Erythroblast (primary cell): Measurements from ENCODE around the gene RASA3.

ENCODE experiments used
- GATA1 ChIP-seq: IDR thresholded peaks from 2 replicates; pipeline ENCODE4 v1.6.1; 2011; ENCODE audit warnings: low read depth, mild to moderate bottlenecking, control low read depth, low read length, moderate library complexity
- POLR2A ChIP-seq: IDR thresholded peaks from 2 replicates; pipeline ENCODE4 v1.6.1; 2011; ENCODE audit warnings: mild to moderate bottlenecking, low read length

- TF ChIP-seq POLR2A (no peak), GATA1 (no peak)
Measured at GRCh38 chr13:114058051-114058867, 74.2 kb downstream of the RASA3 start.
